ENCODE results near the gene LTA.

LTA gene

GRCh38 chr6:31540640-31541039 lies 31.4 kb upstream of the LTA start:
- Histone ChIP-seq H3K4me1 (ENCODE audit: control insufficient read depth, insufficient read depth, low read length) (peaks cover 14% of the 10 kb centered on the region), H3K4me3 (ENCODE audit: low read depth, low read length) (peak overlapping the region; percentile 64), H3K36me3 (ENCODE audit: control insufficient read depth in 2 of 2, insufficient read depth in 1 of 2, low read length in 2 of 2) (peaks cover 51 to 55% of the 10 kb centered on the region in 2 experiments), H3K9me3 (ENCODE audit: control insufficient read depth, insufficient read depth, low read depth, low read length) (no peaks in the 10 kb centered on the region), H3K27ac (ENCODE audit: extremely low read depth, low read depth, low read length) (peak overlapping the region; percentile 100)
- TF ChIP-seq ZNF423 (tag by site-specific recombination; IDR thresholded peaks at IDR 0.05), result 0 out of 2 replicates have a peak, but pooled peaks have one; percentile 10
- TF ChIP-seq PRDM1 (tag by site-specific recombination; IDR thresholded peaks at IDR 0.05), result peak; percentile 93
- no peak for TF ChIP-seq ZNF707 (tag by site-specific recombination; IDR thresholded peaks at IDR 0.05)
- CTCF ChIA-PET, result interaction anchor here (4.3 to 13.9 kb wide), 2 partner anchors 47 to 57 kb away, joined by 40 to 431 read pairs; partner anchors contain the start of gene NCR3
- POLR2A ChIA-PET, result interaction anchor here (0.6 to 4.2 kb wide), 29 partner anchors 9 to 418 kb away, joined by 3 to 112 read pairs (median 6); partner anchors contain the start of genes BAG6, C6orf47, GPANK1 and HSPA1B

- Histone ChIP-seq H3K27ac (ENCODE audit: extremely low read depth, low read depth, low read length) (peak overlapping the region; percentile 100), H3K36me3 (ENCODE audit: control insufficient read depth in 2 of 2, insufficient read depth in 1 of 2, low read length in 2 of 2) (peaks cover 46 to 50% of the 10 kb centered on the region in 2 experiments), H3K9me3 (ENCODE audit: control insufficient read depth, insufficient read depth, low read depth, low read length) (no peaks in the 10 kb centered on the region), H3K4me3 (ENCODE audit: low read depth, low read length) (peak overlapping the region; percentile 64), H3K4me1 (ENCODE audit: control insufficient read depth, insufficient read depth, low read length) (peaks cover 14% of the 10 kb centered on the region)
- ChIA-PET POLR2A (interaction anchor here (0.6 to 4.2 kb wide), 48 partner anchors 9 to 1430 kb away, joined by 3 to 112 read pairs (median 5); partner anchors contain the start of genes ATF6B, BAG6, C6orf47 and GPANK1), CTCF (interaction anchor here (0.7 to 13.9 kb wide), 9 partner anchors 10 to 343 kb away, joined by 3 to 431 read pairs (median 4); partner anchors contain the start of genes MCCD1 and NCR3)
- TF ChIP-seq SP2 (tag by site-specific recombination; IDR thresholded peaks at IDR 0.05) (peak; percentile 41), ZNF530 (tag by site-specific recombination; IDR thresholded peaks at IDR 0.05; ENCODE audit: low read depth) (no peak), ZNF585B (tag by site-specific recombination; IDR thresholded peaks at IDR 0.05) (no peak), ZNF654 (tag by site-specific recombination; IDR thresholded peaks at IDR 0.05; ENCODE audit: low read depth) (0 out of 2 replicates have a peak, but pooled peaks have one; percentile 1), PBX3 (CRISPR knock-in tag; IDR thresholded peaks at IDR 0.05) (no peak), KLF9 (tag by site-specific recombination; IDR thresholded peaks at IDR 0.05; ENCODE audit: low read depth) (peak; percentile 41; the same call in 1 of the 2 replicates), YY2 (tag by site-specific recombination; IDR thresholded peaks at IDR 0.05) (no peak), AEBP2 (tag by site-specific recombination; IDR thresholded peaks at IDR 0.05; ENCODE audit: borderline replicate concordance) (no peak), KLF8 (tag by site-specific recombination; IDR thresholded peaks at IDR 0.05) (0 out of 2 replicates have a peak, but pooled peaks have one; percentile 13), KLF1 (tag by site-specific recombination; IDR thresholded peaks at IDR 0.05) (peak; percentile 77), ZNF133 (tag by site-specific recombination; IDR thresholded peaks at IDR 0.05) (no peak), ZNF221 (tag by site-specific recombination; IDR thresholded peaks at IDR 0.05; ENCODE audit: borderline replicate concordance) (0 out of 2 replicates have a peak, but pooled peaks have one; percentile 1), ZFHX2 (tag by site-specific recombination; conservative IDR thresholded peaks at IDR 0.05) (0 out of 2 replicates have a peak, but pooled peaks have one; percentile 6), ZNF155 (tag by site-specific recombination; IDR thresholded peaks at IDR 0.05) (no peak), ZNF48 (tag by site-specific recombination; IDR thresholded peaks at IDR 0.05) (no peak), PATZ1 (tag by site-specific recombination; IDR thresholded peaks at IDR 0.05) (0 out of 2 replicates have a peak, but pooled peaks have one; percentile 5), ZNF518A (tag by site-specific recombination; conservative IDR thresholded peaks at IDR 0.05; ENCODE audit: low read depth) (no peak), ZBTB6 (tag by site-specific recombination; IDR thresholded peaks at IDR 0.05) (no peak), ZSCAN30 (tag by site-specific recombination; IDR thresholded peaks at IDR 0.05) (0 out of 2 replicates have a peak, but pooled peaks have one; percentile 26), WT1 (tag by site-specific recombination; IDR thresholded peaks at IDR 0.05) (peak; percentile 95)
These were observed 30.9 kb upstream of the LTA start for GRCh38 chr6:31541059-31541657.
